ENCODE results near the gene NFE2L2.
A peak's percentile ranks its signal among the peaks of the same experiment; 100 is the strongest.
"Not testable (repeated sequence)": the region's sequence is repeated elsewhere in the genome, so short reads cannot be mapped to it uniquely, and the experiment has no call there.

Gene NFE2L2

DNA sequence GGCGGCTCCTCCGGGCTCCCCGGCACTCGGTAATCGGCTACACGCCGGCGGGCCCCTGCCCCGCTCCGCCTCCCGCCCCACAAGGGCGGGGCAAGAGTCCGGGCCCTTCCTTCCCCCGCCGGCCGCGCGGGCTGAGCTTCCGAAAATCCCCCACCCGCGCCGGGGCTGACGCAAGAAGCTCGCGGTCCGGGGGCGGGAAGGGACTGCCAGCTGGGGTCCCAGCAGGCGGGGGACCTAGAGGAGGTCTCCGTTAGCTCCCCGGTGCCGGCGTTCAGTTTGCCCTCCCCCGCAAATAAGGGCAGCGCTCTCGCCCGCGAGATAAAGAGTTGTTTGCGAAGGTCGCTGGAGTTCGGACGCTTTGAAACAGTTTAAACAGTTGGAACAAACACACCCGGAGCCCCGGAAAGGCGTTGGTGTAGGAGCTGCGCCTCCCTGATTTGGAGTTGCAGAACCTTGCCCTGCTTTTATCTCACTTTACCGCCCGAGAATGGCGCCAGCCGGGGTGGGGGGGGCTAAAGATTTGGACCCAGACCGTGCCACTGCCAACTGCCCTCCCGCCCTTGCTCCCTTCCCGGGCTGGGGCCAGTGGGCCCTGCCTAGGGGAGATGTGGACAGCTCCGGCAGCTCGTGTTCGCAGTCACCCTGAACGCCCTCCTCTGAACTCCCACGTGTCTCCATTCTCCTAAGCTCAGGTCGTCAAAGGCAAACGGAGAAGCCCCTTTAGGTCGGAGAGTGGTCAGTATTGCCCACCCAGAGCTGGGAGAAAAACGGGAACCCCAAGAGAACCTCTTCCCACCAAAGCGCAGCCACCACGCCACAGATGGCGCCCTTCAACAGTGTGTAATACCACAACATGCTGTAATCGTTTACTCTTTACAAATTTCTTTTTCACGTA is at the start of gene NFE2L2:
NFE2L2 (minus strand) TSS at position 35 of the 895 bp plus-strand sequence. CDS start 151 bp downstream, outside the sequence.
- DNase-seq: peak; percentile 96 to 97

DNA sequence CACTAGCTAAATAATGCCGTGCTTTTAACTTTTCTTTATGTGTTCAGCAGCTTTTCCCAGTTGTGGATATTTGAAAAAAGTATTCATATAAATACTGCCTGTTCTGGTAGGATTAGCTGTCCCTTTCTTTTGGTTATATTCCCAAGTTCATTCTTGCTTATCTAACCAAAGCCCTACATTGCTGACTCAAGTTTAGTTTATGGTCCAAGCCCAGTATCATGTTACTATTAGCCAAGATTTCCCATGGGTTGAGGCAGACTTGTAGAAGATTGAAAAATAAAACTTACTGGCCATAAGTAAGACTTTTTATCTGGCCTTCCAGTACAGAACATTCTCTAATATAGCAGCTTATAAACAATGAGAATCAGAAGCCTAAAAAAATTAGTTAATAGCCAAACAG is 49.7 kb upstream of the NFE2L2 start:
- no peak for DNase-seq

DNA sequence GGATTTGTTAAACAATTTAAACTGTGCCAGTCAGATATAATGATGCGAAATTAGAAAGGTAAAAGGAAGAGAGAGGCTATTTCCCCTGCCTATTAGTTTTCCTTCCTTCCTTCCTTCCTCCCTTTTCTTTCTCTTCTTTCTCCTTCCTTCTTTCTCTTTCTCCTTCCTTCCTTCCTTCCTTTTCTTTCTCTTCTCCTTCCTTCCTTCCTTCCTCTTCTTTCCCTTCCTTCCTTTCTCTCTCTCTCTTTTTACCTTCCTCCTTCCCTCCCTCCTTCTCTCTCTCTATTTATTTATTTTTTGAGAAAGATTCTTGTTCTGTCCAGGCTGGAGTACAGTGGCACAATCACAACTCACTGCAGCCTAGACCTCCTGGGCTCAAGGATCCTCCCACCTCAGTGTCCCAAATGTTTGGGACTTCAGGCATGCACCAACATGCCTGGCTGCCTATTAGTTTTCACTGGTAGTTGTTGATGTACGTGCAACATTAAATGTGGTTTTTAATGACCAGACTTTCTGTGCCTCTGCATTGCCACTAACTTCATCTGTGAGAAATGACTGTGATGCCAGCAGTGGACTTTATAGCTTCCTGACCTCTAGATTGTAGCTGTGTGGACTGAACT is 48.7 kb upstream of the NFE2L2 start:
- no peak for DNase-seq

DNA sequence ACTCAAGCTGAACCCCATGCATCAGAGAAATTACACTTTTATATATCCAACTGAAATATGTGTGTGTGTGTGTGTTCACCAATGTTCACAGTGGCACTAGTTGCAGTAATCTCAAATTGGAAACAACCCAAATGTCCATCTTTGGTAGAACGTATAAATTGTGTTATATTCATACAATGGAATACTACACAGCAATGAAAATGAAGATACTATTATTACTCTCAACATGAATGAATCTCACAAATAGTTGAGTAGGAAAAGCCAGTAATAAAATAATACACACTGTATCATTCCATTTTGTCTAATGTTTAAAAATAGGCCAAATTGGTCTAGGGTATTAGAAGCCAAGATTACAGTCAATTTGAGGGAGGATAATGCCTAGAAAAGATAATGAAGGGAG is 48.0 kb upstream of the NFE2L2 start:
- no peak for DNase-seq

DNA sequence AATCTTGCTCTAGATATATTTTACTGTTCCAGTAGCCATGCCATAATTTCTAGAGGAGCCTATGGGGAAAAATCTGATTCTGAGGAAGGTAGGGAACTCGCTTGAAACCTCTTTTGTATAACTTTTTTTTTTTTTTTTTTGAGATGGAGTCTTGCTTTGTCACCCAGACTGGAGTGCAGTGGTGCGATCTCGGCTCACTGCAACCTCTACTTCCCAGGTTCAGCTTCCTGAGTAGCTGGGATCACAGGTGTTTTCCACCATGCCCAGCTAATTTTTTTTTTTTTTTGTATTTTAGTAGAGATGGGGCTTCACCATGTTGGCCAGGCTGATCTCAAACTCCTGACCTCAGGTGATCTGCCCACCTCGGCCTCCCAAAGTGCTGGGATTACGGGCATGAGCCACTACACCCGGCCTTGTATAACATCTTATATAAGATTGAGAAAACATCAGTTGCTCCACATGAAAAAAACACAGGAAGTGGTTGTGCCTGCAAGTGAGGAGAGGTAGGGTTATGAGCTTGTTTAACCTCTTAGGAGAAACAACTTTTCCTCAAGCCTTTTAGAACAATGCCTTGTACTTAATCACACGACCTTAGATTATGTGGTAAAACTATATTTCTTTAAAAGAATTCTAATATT is 45.3 kb upstream of the NFE2L2 start:
- DNase-seq: not testable (repeated sequence)

DNA sequence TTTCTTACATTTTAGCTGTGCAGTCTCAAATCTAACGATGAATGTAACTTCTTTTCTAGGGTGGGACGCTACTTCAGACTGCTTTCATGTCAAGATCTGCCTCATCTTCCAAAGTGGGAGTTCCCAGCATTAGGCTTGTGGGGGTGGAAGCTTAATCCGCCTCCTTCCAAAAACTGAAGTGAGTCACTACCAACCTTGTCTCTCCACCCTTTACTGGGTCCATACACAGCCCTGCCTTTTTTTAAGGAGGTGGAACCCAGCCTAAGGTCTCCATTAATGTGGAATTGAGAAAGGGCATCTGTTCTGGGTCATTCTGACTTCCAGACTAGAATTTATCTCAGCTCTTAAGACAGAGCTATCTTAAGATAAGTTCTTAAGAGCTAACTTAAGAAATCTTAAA is 42.0 kb upstream of the NFE2L2 start:
- DNase-seq: no peak

DNA sequence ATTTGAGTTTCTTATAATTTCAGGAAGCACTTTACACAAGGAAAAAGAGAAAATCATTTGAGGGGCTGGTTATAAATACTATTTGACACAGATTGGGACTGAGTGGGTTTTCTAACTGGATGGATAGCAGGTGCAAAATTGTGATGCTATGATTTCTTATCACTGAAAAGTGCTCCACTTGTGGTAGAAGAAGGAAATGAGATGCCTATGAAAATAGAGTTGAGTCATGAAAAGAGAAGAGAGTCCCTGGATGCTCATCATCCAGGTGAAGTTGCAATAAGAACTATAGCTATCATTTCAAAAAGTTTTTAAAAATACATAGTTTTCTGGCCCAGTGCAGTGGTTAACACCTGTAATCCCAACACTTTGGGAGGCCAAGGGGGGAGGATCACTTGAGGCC is 39.4 kb upstream of the NFE2L2 start:
- no peak for DNase-seq

DNA sequence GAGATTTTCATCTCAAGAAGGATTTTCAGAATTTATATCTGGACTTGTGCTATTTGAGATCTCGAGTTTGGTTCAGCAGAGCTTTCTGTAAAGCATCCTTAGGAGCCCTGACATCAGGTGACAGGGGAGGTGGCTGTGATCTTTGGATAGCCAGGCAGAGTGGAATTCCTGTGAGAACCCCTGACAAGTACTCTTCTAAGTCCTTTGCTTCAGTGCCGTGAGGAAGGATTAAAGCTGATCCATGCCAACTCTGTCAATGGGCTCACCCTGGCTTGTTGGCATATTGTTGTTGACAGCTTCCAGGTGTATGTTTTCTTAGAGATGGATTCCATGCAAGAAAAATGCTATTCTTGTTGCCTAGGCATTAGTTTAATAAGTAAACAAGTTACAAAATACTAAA is 38.0 kb upstream of the NFE2L2 start:
- no peak for DNase-seq

DNA sequence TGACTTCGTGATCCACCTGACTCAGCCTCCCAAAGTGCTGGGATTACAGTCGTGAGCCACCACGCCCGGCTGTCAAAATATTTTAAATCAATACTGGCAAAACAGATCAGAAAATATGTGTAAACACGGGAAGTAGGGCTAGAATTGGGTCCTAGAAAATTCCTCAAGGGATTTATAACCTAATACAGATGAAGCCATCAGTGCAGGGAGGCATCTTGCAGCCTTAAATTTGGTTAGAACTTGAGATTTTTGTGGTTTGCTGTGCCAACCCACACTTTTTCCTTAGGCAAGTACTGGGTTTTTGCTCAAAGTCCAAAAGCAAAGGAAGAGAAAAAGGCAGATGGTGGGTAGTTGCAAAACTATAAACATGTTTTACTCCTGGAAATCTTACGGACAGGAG is 33.7 kb upstream of the NFE2L2 start:
- no peak for DNase-seq

DNA sequence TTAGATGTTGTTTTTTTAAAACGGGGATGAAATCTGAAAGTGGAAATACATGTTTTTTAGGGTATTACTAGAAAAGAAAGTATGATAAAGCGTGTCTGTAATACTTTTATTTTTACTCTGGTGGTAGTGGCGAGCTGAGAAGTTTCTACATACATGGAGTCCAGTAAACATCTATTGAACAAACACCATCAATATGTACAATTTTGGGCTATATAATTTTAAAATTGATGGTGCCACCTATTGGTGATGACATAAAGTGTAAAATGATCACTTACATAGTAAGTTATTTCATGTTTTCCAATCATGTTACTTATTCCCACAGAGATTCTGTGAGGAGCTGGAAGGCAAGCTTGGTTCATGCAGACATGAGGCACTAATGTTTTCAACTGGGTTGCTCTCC is 31.5 kb upstream of the NFE2L2 start:
- DNase-seq: no peak

DNA sequence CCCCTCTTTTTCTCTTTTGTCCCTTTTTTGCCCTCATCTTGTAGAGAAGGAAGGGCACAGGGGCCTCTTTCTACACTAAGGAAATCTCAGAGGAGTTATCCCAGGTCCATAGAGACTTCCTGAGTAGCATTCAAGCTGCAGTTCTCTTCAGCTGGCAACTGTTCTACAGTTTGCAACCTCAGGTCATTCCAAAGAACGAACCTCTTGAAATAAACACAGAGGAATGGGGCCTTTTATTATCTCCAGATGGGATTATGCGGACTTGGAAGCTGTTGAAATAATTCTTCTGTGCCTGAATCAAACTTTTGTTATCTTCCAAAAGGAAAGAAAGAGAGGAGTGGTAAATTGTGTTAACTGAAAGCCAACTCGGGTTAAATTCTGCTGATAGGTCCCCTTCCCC is 31.0 kb upstream of the NFE2L2 start:
- no peak for DNase-seq

DNA sequence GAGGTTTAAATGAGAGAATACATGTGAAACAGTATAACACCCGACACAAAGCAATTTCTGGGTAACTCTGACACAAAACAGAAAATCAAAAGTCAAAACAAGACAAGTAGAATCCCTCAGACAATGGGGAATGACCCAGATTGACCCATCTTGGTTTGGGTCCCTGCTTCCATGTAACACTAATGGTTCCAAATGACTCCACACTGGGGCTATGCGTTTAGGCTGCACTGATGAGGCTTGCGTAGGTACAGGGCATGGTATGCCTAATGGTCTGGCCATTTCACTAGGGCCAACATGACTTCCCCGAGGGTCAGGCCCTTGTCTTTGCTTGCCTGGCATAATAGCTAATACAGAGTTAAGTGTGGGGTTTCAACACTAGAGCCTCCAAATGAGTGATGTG is 27.2 kb upstream of the NFE2L2 start:
- no peak for DNase-seq

DNA sequence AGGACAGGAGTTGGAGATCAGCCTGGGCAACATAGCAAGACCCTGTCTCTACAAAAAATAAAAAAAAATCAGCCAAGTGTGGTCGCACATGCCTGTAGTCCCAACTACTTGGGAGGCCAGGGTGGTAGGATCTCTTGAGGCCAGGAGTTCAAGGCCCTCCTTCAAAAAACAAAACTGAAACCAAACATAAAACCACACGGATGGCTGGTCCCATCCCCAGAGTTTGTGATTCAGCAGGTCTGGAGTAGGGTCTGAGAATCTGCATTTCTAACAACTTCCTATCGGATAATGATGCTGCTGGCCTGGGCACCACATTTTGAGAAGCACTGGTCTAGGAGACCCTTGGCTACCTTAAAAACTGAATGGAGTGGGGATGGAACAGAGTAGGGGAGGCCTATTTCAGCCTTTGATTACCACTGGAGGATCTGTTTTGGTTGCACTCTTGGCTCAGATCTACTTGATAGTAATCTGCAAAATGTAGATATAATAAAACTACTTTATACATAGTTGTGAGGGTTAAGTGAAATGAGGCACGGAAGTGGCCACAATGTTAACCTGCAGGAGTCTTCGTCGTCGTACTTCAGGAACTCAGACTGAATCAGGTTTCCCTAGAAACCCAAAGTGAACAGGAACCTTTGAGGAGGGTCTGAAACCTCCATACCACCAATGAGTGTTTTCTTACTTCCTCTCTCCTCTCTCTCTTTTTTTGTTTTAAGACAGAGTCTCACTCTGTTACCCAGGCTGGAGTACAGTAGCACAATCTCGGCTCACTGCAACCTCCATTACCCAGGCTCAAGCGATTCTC is 25.5 kb upstream of the NFE2L2 start:
- no peak for DNase-seq

DNA sequence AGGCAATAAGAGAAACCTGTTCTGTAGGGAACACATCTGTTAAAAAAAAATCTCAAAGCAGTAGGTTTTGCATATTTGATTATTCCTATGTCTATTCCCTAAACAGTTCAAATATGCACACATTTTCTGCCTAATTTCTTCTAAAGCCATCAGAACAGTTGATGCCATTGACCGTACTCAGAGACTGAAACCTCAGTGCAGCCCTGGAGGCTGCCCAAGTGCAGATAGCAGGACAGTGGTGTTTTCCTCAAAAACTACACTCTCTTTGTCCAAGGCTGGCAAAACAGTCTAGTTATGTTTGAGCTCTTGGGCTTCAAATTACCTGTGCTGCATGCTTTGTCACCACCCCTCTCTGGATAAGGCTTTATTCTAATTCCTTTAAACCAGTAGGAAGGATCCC is 23.3 kb upstream of the NFE2L2 start:
- no peak for DNase-seq

DNA sequence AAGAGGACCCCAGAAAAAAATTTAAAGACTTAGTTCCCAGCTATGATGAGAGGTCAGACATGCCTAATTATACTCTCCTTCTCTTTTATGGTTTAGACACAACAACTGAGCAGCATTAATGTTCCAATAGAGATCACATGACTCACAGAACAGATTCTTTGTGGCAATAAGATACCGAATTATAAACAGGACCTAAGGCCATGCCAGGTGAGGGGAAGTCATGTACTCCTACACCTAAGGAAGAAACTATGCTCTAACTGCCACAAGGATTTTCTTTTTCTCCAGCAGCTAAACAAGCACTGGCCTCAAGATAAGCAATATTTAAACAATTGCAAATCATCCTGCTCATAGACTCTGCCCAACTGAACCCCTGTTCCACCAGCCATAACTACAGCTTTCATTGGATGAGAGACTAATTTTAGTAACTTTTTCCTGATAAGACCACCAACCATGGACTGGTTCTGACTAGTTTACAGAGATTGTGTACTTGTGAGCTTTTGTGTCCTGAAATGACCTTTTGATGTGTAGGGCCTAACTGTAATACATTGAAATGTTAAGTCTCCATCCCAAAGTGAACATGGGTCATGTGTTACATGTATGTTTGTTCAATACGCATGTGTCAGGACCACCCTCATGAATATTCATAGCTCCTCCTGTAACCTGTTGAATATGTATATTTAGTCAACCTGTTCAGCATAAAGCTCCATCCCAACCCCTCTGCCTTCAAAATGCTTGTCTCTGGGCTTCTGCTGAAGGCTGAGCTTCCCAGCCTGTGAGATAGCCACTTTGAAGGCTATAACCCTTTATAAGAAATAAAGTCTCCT is 21.6 kb upstream of the NFE2L2 start:
- DNase-seq: no peak

DNA sequence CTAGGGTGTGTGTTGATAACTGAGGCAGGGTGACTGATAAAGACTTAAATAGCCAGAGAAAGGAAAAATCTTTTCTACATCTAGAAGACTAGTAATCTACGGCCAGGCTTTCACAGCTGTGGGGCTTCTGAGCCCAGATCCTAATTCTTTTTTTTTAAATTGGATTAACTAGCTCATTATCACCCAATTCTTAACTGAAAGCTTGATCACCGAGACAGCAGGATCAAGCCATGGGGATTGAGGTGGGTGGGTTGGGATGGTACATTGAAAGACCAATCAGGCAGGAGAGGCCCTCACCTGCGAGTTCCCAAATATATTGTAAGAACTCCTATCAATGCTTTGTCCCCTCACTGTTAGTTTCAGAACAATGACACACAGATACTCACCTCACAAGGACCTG is 20.0 kb upstream of the NFE2L2 start:
- no peak for DNase-seq

DNA sequence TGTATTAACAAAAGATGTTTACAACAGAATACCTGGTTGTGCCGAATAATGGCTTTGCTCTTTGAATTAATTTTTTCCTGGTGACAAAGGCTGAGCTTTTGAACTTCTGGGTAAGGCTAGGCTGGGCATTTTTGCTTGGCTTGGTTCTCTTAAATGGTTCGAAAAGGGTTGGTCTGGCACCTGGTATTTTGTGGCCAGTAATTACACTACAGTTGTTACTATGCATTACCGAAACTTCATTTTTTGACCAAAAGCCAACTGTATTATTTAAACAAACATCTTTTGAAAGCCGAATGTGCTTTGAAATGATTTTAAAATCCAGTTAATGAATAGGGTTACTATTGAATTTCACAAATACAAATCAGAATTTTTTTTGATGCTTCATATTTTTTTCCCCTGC is 19.4 kb upstream of the NFE2L2 start:
- no peak for DNase-seq

DNA sequence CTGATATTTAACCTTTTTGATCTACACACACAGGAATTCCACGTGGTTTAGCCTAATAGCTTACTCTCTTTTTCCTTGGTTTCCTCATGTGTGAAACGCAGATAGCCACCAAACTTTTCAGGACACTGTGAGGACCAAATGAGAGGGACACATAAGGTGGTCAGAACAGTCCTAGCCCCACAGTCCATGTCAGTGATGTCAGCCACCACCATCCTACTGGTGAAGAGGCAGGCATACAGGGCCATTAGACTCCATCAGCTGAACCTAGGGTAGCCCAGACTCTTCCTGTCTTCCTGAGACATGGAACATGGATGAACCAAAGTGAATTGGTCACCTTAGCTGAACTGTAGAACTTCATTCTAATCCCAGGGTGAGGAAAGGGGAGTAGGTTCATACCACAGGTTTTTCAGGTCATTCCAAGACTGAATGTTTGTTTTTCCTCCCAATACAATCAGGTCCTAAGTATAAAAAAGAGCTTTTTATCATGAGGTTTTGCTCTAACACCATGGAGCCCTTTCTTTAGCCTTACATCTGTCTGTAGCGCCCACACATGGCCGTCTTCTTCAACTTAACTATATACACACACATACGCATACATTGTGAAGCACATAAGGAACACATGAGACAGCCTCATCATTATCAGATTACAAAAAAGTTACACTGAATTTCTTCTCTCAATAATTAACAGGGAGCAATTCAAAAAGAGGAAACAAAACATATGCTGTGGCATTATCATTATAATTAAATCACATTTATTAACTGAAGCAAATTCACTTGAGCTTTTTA is 18.5 kb upstream of the NFE2L2 start:
- no peak for DNase-seq

DNA sequence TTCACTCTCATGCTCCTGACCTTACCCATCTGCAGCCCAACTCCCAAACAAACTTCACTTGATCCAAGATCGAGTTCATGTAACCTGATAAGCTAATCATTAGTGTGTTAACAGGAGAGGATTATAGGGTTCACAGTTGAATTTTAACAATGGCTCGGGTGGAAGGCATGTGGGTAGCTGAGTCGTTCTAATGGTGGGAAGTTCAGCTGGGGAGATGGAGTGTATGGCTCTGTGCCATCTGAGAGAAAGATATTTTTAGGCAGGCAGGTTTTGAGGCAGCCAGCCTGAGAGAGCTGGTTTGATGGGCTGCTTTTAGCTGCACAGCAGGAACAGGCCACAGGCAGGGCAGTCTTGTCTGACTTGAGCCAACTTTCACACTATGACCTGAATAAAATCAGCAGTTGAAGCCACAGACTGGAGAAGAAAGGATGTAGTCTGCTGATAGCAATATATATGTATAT is 17.7 kb upstream of the NFE2L2 start:
- no peak for DNase-seq

DNA sequence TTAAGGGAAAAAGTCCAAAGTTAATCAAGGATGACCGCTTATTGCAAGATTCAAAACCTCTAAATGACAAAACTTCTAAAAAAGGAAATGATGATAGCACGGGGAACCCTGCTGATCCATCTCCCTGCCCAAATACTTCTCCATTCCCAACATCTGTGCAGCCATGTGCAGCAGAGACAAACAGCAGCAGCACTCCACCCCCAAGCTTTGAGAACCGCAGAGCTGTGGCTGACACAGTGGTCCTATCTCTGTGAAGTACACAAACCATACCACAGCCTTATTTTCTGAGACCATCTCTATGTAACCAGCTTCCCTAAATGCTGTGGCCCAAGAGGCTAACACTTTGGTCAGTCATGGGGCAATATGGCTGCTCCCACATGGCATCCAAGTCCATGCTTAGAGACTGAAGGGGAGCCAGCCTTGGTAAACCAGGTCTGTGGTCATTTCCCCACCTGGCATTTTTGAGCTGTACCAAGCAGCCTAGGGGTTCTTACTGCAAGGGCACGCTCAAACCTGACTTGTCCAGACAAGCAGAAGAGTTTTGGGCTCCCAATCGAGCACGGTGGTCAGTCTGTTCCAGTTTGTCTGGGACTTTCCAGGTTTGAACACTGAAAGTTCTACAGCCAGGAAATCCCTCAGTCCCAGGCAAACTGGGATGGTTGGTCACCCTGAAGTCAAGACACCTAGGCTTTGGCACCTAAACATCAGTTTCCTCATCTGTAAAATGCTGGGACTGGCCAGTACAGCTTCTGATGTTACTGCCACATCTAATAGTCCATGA is 17.1 kb upstream of the NFE2L2 start:
- DNase-seq: no peak
